KMS-11 (cell line): Measurements from ENCODE around the gene ABCF3.

ENCODE experiments used
- H2AFZ ChIP-seq: fragments of 200-600 bp; sonication (generic); 2 replicates; pipeline ENCODE4 v1.6.1; 2016; ENCODE audit warnings: antibody characterized with exemption, mixed run types, low read depth
- H3K27ac ChIP-seq: fragments of 200-600 bp; sonication (generic); 2 replicates; pipeline ENCODE4 v1.6.1; 2016; ENCODE audit warnings: mild to moderate bottlenecking, mixed run types
- H3K27me3 ChIP-seq: fragments of 200-600 bp; sonication (generic); 2 replicates; pipeline ENCODE4 v1.6.1; 2017; ENCODE audit warnings: mild to moderate bottlenecking, low read depth, mixed run types, moderate library complexity; ENCODE audit not compliant: insufficient read depth
- H3K36me3 ChIP-seq: fragments of 200-600 bp; sonication (generic); 2 replicates; pipeline ENCODE4 v1.6.1; 2017; ENCODE audit warnings: mild to moderate bottlenecking, mixed run types; ENCODE audit not compliant: insufficient read depth
- H3K4me1 ChIP-seq: fragments of 200-600 bp; sonication (generic); 2 replicates; pipeline ENCODE4 v1.6.1; 2016; ENCODE audit warnings: mild to moderate bottlenecking, low read depth, mixed run types; ENCODE audit not compliant: poor library complexity, severe bottlenecking
- H3K4me2 ChIP-seq: fragments of 200-600 bp; sonication (generic); 2 replicates; pipeline ENCODE4 v1.7.0; 2016; ENCODE audit warnings: mild to moderate bottlenecking, mixed run types
- H3K4me3 ChIP-seq: fragments of 200-600 bp; sonication (generic); IDR thresholded peaks from 2 replicates; pipeline ENCODE4 v1.6.1; 2017; ENCODE audit warnings: low read depth, low read length, mixed read lengths; ENCODE audit not compliant: insufficient read depth
- H3K79me2 ChIP-seq: fragments of 200-600 bp; sonication (generic); 2 replicates; pipeline ENCODE4 v1.6.1; 2016; ENCODE audit warnings: low read depth, mixed run types; ENCODE audit not compliant: insufficient read depth
- H3K9ac ChIP-seq: fragments of 200-600 bp; sonication (generic); 2 replicates; pipeline ENCODE4 v1.6.1; 2016; ENCODE audit warnings: mild to moderate bottlenecking, mixed run types
- H4K20me1 ChIP-seq: fragments of 200-600 bp; sonication (generic); 2 replicates; pipeline ENCODE4 v1.6.1; 2016; ENCODE audit warnings: mild to moderate bottlenecking, mixed run types; ENCODE audit not compliant: insufficient read depth
- TF ChIP-seq, protein P1 (sequence below): fragments of 200-600 bp; sonication (generic); conservative IDR thresholded peaks from 2 replicates; pipeline ENCODE4 v1.6.1; 2017; ENCODE audit warnings: low read depth, mild to moderate bottlenecking, antibody characterized with exemption, low read length, moderate library complexity, mixed read lengths

Gene ABCF3

DNA sequence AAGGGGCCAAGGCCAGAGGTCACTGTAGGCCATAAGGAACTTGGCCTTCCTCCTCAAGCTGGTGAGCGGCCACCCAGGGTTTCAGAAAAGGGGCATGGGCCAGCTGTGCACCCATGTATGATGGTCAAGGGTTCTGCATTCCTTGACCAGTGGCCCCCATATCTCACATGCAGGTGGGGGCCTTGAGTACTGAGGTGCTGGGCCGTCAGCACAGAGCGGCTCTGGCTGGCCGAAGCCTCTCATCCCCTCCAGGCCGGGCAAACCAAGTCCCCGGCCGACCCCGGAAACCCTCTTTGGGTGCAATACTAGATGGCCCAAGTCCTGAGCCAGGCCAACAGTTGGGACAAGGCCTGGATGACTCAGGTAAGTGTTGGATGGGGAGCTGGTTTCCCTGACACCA, 53.2 kb downstream of the ABCF3 start:
- TF ChIP-seq, protein P1, sequence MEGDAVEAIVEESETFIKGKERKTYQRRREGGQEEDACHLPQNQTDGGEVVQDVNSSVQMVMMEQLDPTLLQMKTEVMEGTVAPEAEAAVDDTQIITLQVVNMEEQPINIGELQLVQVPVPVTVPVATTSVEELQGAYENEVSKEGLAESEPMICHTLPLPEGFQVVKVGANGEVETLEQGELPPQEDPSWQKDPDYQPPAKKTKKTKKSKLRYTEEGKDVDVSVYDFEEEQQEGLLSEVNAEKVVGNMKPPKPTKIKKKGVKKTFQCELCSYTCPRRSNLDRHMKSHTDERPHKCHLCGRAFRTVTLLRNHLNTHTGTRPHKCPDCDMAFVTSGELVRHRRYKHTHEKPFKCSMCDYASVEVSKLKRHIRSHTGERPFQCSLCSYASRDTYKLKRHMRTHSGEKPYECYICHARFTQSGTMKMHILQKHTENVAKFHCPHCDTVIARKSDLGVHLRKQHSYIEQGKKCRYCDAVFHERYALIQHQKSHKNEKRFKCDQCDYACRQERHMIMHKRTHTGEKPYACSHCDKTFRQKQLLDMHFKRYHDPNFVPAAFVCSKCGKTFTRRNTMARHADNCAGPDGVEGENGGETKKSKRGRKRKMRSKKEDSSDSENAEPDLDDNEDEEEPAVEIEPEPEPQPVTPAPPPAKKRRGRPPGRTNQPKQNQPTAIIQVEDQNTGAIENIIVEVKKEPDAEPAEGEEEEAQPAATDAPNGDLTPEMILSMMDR = no peak
- Histone ChIP-seq H2AFZ (no peak overlapping the region), H3K9ac (no peak overlapping the region), H3K27ac (no peak overlapping the region), H4K20me1 (no peaks in the 10 kb centered on the region), H3K4me3 (no peak overlapping the region), H3K27me3 (no peaks in the 10 kb centered on the region; the same call in 1 of the 2 replicates), H3K4me2 (no peak overlapping the region), H3K4me1 (no peaks in the 10 kb centered on the region), H3K36me3 (no peaks in the 10 kb centered on the region), H3K79me2 (no peaks in the 10 kb centered on the region)

- Histone ChIP-seq H2AFZ (no peak overlapping the region), H3K27ac (no peak overlapping the region), H3K36me3 (no peaks in the 10 kb centered on the region), H4K20me1 (no peaks in the 10 kb centered on the region), H3K79me2 (no peaks in the 10 kb centered on the region), H3K27me3 (no peaks in the 10 kb centered on the region; the same call in 1 of the 2 replicates), H3K4me3 (no peak overlapping the region), H3K9ac (no peak overlapping the region), H3K4me1 (no peaks in the 10 kb centered on the region), H3K4me2 (no peak overlapping the region)
- TF ChIP-seq, protein P1 = no peak
Measured at GRCh38 chr3:184239708-184240107, 53.7 kb downstream of the ABCF3 start.

DNA sequence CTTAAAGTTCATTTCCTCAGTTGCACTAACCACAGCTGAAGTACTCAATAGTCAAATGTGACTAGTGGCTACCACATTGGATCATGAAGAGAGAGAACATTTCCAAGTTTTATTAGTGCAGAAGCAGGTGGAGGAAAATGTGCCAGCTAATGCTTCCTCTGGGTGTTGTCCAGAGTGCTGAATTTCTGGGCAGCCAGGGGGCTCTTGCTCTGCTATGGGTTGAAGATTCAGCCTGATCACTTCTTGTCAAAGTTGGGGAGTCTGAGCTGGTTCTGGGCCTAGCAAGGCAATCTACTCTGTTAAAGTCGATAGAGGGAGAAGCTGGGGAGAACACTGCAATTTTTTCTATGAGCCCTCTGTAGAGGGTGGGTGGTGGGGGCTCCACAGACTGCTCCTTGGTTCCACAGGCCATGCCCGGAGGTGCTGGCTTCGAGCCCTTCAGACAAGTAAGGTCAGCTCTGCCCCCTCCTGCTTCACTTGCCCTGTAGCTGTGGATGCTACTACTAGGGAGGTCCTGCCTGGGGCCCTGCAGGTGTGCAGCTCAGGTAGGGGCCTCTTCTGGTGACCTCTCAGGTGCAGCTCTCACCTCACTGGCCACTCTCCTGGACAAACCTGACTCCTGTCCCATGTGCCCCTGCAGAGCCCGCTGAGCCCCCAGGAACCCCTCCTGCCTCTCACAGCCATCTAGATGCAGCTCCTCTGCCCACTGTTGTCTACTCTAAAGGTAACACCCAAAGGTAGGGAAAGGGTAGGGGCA, 54.6 kb downstream of the ABCF3 start:
- H3K27me3 ChIP-seq = no peaks in the 10 kb centered on the region; the same call in 1 of the 2 replicates
- H4K20me1 ChIP-seq = no peaks in the 10 kb centered on the region
- H2AFZ ChIP-seq = no peak overlapping the region
- no peaks in the 10 kb centered on the region for H3K4me1 ChIP-seq
- no peak overlapping the region for H3K27ac ChIP-seq
- TF ChIP-seq, protein P1 = no peak
- no peaks in the 10 kb centered on the region for H3K79me2 ChIP-seq
- H3K36me3 ChIP-seq = no peaks in the 10 kb centered on the region
- H3K9ac ChIP-seq = no peak overlapping the region
- no peak overlapping the region for H3K4me3 ChIP-seq
- no peak overlapping the region for H3K4me2 ChIP-seq

- H3K4me3 ChIP-seq = no peak overlapping the region
- no peak overlapping the region for H3K4me2 ChIP-seq
- TF ChIP-seq, protein P1 = no peak
Measured at GRCh38 chr3:184241141-184241446, 55.1 kb downstream of the ABCF3 start.

More at GRCh38 chr3:184241141-184241446, 55.1 kb downstream of the ABCF3 start:
- Histone ChIP-seq H4K20me1 (no peaks in the 10 kb centered on the region), H3K4me1 (no peaks in the 10 kb centered on the region), H3K79me2 (0 out of 2 replicates have a peak, but pooled peaks cover under 1% of the 10 kb centered on the region), H3K27ac (no peak overlapping the region), H2AFZ (no peak overlapping the region), H3K9ac (no peak overlapping the region), H3K27me3 (no peaks in the 10 kb centered on the region; the same call in 1 of the 2 replicates), H3K36me3 (no peaks in the 10 kb centered on the region)
